Esophagus muscularis mucosa (tissue), 4 donors: Measurements from ENCODE around the gene RACGAP1.

Source experiments
- CTCF ChIP-seq, 3 experiments: fragments of 200-600 bp in 2 of 3; fragments of 450-650 bp in 1 of 3; sonication (generic) in 2 of 3; IDR thresholded peaks; one replicate each; pipeline ENCODE4 v1.5.1; 2017 to 2019; ENCODE audit warnings: antibody characterized with exemption in 3 of 3, mild to moderate bottlenecking in 2 of 3, moderate library complexity in 1 of 3
- EP300 ChIP-seq: sonication (generic); formaldehyde crosslinking; IDR thresholded peaks from one replicate; pipeline ENCODE4 v1.6.1; 2017; ENCODE audit warnings: antibody characterized with exemption
- POLR2A ChIP-seq: fragments of 450-650 bp; IDR thresholded peaks from one replicate; pipeline ENCODE4 v1.6.1; 2017; ENCODE audit warnings: antibody characterized with exemption, moderate library complexity, mild to moderate bottlenecking, low read depth
- POLR2AphosphoS5 ChIP-seq, 2 donors: sonication (generic); formaldehyde crosslinking; IDR thresholded peaks; one replicate each; pipeline ENCODE4 v1.6.1; 2017; ENCODE audit warnings: antibody characterized with exemption in 2 of 2

- TF ChIP-seq CTCF (IDR thresholded peaks at IDR 0.05) (no peak), POLR2AphosphoS5 (IDR thresholded peaks at IDR 0.05) (no peak), POLR2A (no peak), EP300 (no peak)
These were observed 75.4 kb downstream of the RACGAP1 start for GRCh38 chr12:49949866-49950265.
